ENCODE measurements around the gene ADCY6.

- no peak for TF ChIP-seq POLR2A (IDR thresholded peaks at IDR 0.05)
- TF ChIP-seq CTCF (IDR thresholded peaks at IDR 0.05 in 4 of 5, conservative IDR thresholded peaks at IDR 0.05 in 1 of 5): no peak
Measured at GRCh38 chr12:48768147-48768546, 20.7 kb downstream of the ADCY6 start.

Data from gastrocnemius medialis (tissue), 4 donors.